ENCODE measurements around the gene TREML1.
A peak's percentile ranks its signal among the peaks of the same experiment; 100 is the strongest.
"Not testable (repeated sequence)": the region's sequence is repeated elsewhere in the genome, so short reads cannot be mapped to it uniquely, and the experiment has no call there.

The TREML1 gene

GRCh38 chr6:41153992-41154625 is at the start of gene TREML1:
TREML1 (minus strand) TSS chr6:41154347; CDS start chr6:41154288, 59 bp downstream.
- no peak for DNase-seq (ENCODE audit: low read depth in 2 of 2, low spot score in 1 of 2)

- DNase-seq (ENCODE audit: low read depth in 2 of 2, low spot score in 1 of 2): no peak
Observed at GRCh38 chr6:41201764-41202173, 47.6 kb upstream of the TREML1 start.

GRCh38 chr6:41200901-41201763 is 47.0 kb upstream of the TREML1 start, which contains the start of gene TREML2:
TREML2 (minus strand) TSS chr6:41201149; CDS start chr6:41201008, 141 bp downstream.
- DNase-seq (ENCODE audit: low read depth in 2 of 2, low spot score in 1 of 2): no peak

GRCh38 chr6:41200296-41200900 is 46.3 kb upstream of the TREML1 start:
- peak; percentile 31 to 41 for DNase-seq (ENCODE audit: low read depth in 2 of 2, low spot score in 1 of 2)

GRCh38 chr6:41199552-41200246 is 45.6 kb upstream of the TREML1 start:
- no peak for DNase-seq (ENCODE audit: low read depth in 2 of 2, low spot score in 1 of 2)

GRCh38 chr6:41197234-41197633 is 43.1 kb upstream of the TREML1 start:
- DNase-seq (ENCODE audit: low read depth in 2 of 2, low spot score in 1 of 2): no peak

- DNase-seq (ENCODE audit: low read depth in 2 of 2, low spot score in 1 of 2): no peak
Observed at GRCh38 chr6:41194386-41194785, 40.2 kb upstream of the TREML1 start.

- DNase-seq (ENCODE audit: low read depth in 2 of 2, low spot score in 1 of 2): no peak
Observed at GRCh38 chr6:41193884-41194283, 39.7 kb upstream of the TREML1 start.

GRCh38 chr6:41193171-41193734 is 39.1 kb upstream of the TREML1 start:
- DNase-seq (ENCODE audit: low read depth in 2 of 2, low spot score in 1 of 2): no peak

- no peak for DNase-seq (ENCODE audit: low read depth in 2 of 2, low spot score in 1 of 2)
Observed at GRCh38 chr6:41191569-41191968, 37.4 kb upstream of the TREML1 start.

- DNase-seq (ENCODE audit: low read depth in 2 of 2, low spot score in 1 of 2): no peak
Observed at GRCh38 chr6:41190791-41191190, 36.6 kb upstream of the TREML1 start.

- DNase-seq (ENCODE audit: low read depth in 2 of 2, low spot score in 1 of 2): no peak
Observed at GRCh38 chr6:41189967-41190366, 35.8 kb upstream of the TREML1 start.

GRCh38 chr6:41189046-41189445 is 34.9 kb upstream of the TREML1 start:
- DNase-seq (ENCODE audit: low read depth in 2 of 2, low spot score in 1 of 2): not testable (repeated sequence)

- no peak for DNase-seq (ENCODE audit: low read depth in 2 of 2, low spot score in 1 of 2)
Observed at GRCh38 chr6:41187924-41188886, 34.1 kb upstream of the TREML1 start.

- no peak for DNase-seq (ENCODE audit: low read depth in 2 of 2, low spot score in 1 of 2)
Observed at GRCh38 chr6:41186031-41186562, 31.9 kb upstream of the TREML1 start.

GRCh38 chr6:41184761-41185160 is 30.6 kb upstream of the TREML1 start:
- no peak for DNase-seq (ENCODE audit: low read depth in 2 of 2, low spot score in 1 of 2)

GRCh38 chr6:41182069-41183034 is 28.2 kb upstream of the TREML1 start:
- no peak for DNase-seq (ENCODE audit: low read depth in 2 of 2, low spot score in 1 of 2)

GRCh38 chr6:41181566-41181965 is 27.4 kb upstream of the TREML1 start:
- no peak for DNase-seq (ENCODE audit: low read depth in 2 of 2, low spot score in 1 of 2)
